Suppressor macrophage treated with lipopolysaccharide for 4 hours (primary cell): Measurements from ENCODE around the gene WASF1.
A peak's percentile ranks its signal among the peaks of the same experiment; 100 is the strongest.
"Not testable (repeated sequence)": the region's sequence is repeated elsewhere in the genome, so short reads cannot be mapped to it uniquely, and the experiment has no call there.

Source experiments
- DNase-seq: peaks from one replicate; pipeline ENCODE4 v3.0.0-alpha.2; 2020

WASF1 gene

GRCh38 chr6:110083875-110084585, 95.4 kb downstream of the WASF1 start:
- DNase-seq, result no peak

GRCh38 chr6:110075406-110075805, 104.1 kb downstream of the WASF1 start:
- no peak for DNase-seq

- DNase-seq, result not testable (repeated sequence)
Measured at GRCh38 chr6:110073474-110073873, 106.0 kb downstream of the WASF1 start.

GRCh38 chr6:110068592-110068967, 110.9 kb downstream of the WASF1 start:
- no peak for DNase-seq

- DNase-seq, result no peak
Measured at GRCh38 chr6:110067837-110068591, 111.5 kb downstream of the WASF1 start.

- DNase-seq, result no peak
Measured at GRCh38 chr6:110064744-110065524, 114.5 kb downstream of the WASF1 start.

GRCh38 chr6:110063594-110064263, 115.7 kb downstream of the WASF1 start:
- no peak for DNase-seq

- no peak for DNase-seq
Measured at GRCh38 chr6:110055387-110055735, 124.1 kb downstream of the WASF1 start.

- DNase-seq, result no peak
Measured at GRCh38 chr6:110054664-110055386, 124.6 kb downstream of the WASF1 start.

GRCh38 chr6:110053395-110054240, 125.9 kb downstream of the WASF1 start:
- peak; percentile 56 for DNase-seq

- DNase-seq, result no peak
Measured at GRCh38 chr6:110050440-110050813, 129.0 kb downstream of the WASF1 start.
